Bronchial epithelial cell (primary cell): ENCODE results near the gene STAT4. TPM values are rescaled to one million over a fixed set of nuclear protein-coding genes. Genes with fewer than 3 reads are reported as not detected.

ENCODE experiments used
- DNase-seq: peaks from one replicate; pipeline ENCODE4 v3.0.0-alpha.2; 2010; ENCODE audit warnings: low read depth
- FAIRE-seq: peaks from 2 replicates; lab custom pipeline; 2011; peaks lifted over from hg19 to GRCh38; lab: Jason Lieb, UNC
- H3K27me3 ChIP-seq: 2 replicates; pipeline ENCODE4 v1.5.1; 2011; ENCODE audit warnings: low read length; ENCODE audit not compliant: control insufficient read depth, insufficient read depth
- H3K36me3 ChIP-seq: 2 replicates; pipeline ENCODE4 v1.5.1; 2011; ENCODE audit warnings: low read length; ENCODE audit not compliant: control insufficient read depth, insufficient read depth
- H3K4me3 ChIP-seq: 2 replicates; pipeline ENCODE4 v1.5.1; 2011; ENCODE audit warnings: mild to moderate bottlenecking, low read depth, low read length, control low read depth
- total RNA-seq: library from RNA; depleted of rRNA; stranded (reverse); fragments of >200 nt; gene quantifications from 2 replicates; pipeline ENCODE4 v1.2.1, GENCODE V29; 2014
- TF ChIP-seq, protein P1 (sequence below): IDR thresholded peaks from 2 replicates; pipeline ENCODE4 v1.5.1; 2011; ENCODE audit warnings: mild to moderate bottlenecking, moderate library complexity, low read length, control low read depth, inconsistent platforms; ENCODE audit not compliant: insufficient read depth, severe bottlenecking

The STAT4 gene
- total RNA-seq, 1 donor from 2014 or later = 7.1 TPM

DNA sequence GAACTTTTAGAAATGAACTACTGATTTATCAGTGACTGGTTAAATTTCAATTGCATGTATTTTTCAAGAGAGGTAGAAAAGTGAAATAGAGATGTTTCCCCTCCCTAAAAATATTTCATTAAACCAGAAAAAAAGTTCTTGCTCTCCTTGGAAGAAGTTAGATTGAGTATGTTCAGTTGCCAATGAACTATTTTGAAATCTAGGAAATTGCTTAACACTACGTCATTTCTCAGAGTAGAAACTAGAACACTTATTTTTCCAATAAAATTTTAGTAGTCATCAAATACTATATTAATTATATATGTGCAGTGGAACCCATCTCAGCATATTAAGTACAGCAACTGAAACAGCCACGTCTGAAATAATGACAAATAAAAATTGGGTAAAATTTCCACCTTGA lies 85.0 kb downstream of the STAT4 start:
- H3K36me3 ChIP-seq = peaks cover 1% of the 10 kb centered on the region
- no peak for DNase-seq
- H3K27me3 ChIP-seq = no peaks in the 10 kb centered on the region
- no peak for FAIRE-seq
- no peak overlapping the region for H3K4me3 ChIP-seq
- TF ChIP-seq, protein P1, sequence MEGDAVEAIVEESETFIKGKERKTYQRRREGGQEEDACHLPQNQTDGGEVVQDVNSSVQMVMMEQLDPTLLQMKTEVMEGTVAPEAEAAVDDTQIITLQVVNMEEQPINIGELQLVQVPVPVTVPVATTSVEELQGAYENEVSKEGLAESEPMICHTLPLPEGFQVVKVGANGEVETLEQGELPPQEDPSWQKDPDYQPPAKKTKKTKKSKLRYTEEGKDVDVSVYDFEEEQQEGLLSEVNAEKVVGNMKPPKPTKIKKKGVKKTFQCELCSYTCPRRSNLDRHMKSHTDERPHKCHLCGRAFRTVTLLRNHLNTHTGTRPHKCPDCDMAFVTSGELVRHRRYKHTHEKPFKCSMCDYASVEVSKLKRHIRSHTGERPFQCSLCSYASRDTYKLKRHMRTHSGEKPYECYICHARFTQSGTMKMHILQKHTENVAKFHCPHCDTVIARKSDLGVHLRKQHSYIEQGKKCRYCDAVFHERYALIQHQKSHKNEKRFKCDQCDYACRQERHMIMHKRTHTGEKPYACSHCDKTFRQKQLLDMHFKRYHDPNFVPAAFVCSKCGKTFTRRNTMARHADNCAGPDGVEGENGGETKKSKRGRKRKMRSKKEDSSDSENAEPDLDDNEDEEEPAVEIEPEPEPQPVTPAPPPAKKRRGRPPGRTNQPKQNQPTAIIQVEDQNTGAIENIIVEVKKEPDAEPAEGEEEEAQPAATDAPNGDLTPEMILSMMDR = no peak

DNA sequence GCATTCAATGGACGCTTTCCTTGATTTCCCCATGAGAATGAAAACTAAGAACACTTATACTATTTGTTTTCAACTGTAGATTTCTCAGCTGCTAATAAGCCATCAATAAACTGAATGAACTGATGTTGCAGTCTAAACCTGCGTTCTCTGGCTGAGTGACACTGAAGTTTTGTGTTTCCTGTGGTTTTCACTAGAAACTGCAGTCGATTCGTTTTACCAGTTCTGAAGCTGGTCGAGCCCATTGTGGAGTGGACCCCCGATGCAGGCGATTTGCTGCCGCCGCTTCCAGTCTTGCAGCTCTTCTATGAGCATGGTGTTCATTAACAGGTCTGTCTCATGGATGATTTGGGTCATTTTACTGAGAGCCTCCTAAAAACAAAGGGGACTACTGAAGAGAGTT lies 86.2 kb downstream of the STAT4 start:
- Histone ChIP-seq H3K27me3 (no peaks in the 10 kb centered on the region), H3K36me3 (peaks cover 1% of the 10 kb centered on the region), H3K4me3 (no peak overlapping the region)
- no peak for FAIRE-seq
- TF ChIP-seq, protein P1 = no peak
- DNase-seq = no peak

- FAIRE-seq = no peak
- Histone ChIP-seq H3K36me3 (peaks cover 1% of the 10 kb centered on the region), H3K4me3 (no peak overlapping the region), H3K27me3 (no peaks in the 10 kb centered on the region)
- DNase-seq = no peak
- TF ChIP-seq, protein P1 = no peak
These were observed 87.2 kb downstream of the STAT4 start for GRCh38 chr2:191063584-191063983.

GRCh38 chr2:191061381-191061980 lies 89.3 kb downstream of the STAT4 start:
- DNase-seq (no peak), FAIRE-seq (no peak)
- Histone ChIP-seq H3K27me3 (no peaks in the 10 kb centered on the region), H3K36me3 (peaks cover 1% of the 10 kb centered on the region), H3K4me3 (no peak overlapping the region)
- TF ChIP-seq, protein P1 = no peak

GRCh38 chr2:191059308-191059707 lies 91.5 kb downstream of the STAT4 start:
- FAIRE-seq (no peak), DNase-seq (no peak)
- H3K27me3 ChIP-seq = no peaks in the 10 kb centered on the region
- H3K36me3 ChIP-seq = peaks cover 1% of the 10 kb centered on the region
- H3K4me3 ChIP-seq = no peak overlapping the region
- TF ChIP-seq, protein P1 = no peak

- no peak for DNase-seq
- FAIRE-seq = no peak
- Histone ChIP-seq H3K4me3 (no peak overlapping the region), H3K36me3 (no peaks in the 10 kb centered on the region), H3K27me3 (no peaks in the 10 kb centered on the region)
- TF ChIP-seq, protein P1 = no peak
These were observed 94.6 kb downstream of the STAT4 start for GRCh38 chr2:191056228-191056627.
